ENCODE data around the gene TNFAIP8.

Gene TNFAIP8

GRCh38 chr5:119398727-119399466, 43.1 kb downstream of the TNFAIP8 start:
- in situ Hi-C loops (cut with HindIII; ENCODE audit: low sequenced_read_pairs): no loop called here
- no peak overlapping the region for H3K4me3 ChIP-seq (ENCODE audit: low read depth, low read length)
- no peak for DNase-seq (ENCODE audit: low read depth)
- TF ChIP-seq, protein P1, sequence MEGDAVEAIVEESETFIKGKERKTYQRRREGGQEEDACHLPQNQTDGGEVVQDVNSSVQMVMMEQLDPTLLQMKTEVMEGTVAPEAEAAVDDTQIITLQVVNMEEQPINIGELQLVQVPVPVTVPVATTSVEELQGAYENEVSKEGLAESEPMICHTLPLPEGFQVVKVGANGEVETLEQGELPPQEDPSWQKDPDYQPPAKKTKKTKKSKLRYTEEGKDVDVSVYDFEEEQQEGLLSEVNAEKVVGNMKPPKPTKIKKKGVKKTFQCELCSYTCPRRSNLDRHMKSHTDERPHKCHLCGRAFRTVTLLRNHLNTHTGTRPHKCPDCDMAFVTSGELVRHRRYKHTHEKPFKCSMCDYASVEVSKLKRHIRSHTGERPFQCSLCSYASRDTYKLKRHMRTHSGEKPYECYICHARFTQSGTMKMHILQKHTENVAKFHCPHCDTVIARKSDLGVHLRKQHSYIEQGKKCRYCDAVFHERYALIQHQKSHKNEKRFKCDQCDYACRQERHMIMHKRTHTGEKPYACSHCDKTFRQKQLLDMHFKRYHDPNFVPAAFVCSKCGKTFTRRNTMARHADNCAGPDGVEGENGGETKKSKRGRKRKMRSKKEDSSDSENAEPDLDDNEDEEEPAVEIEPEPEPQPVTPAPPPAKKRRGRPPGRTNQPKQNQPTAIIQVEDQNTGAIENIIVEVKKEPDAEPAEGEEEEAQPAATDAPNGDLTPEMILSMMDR (IDR thresholded peaks at IDR 0.05; ENCODE audit: low read depth, low read length, missing control alignments): no peak

- H3K4me3 ChIP-seq (ENCODE audit: low read depth, low read length): no peak overlapping the region
- DNase-seq (ENCODE audit: low read depth): no peak
- TF ChIP-seq, protein P1 (IDR thresholded peaks at IDR 0.05; ENCODE audit: low read depth, low read length, missing control alignments): no peak
- in situ Hi-C loops (cut with HindIII; ENCODE audit: low sequenced_read_pairs): no loop called here
Observed at GRCh38 chr5:119400245-119400644, 44.4 kb downstream of the TNFAIP8 start.

- in situ Hi-C loops (cut with HindIII; ENCODE audit: low sequenced_read_pairs): no loop called here
- no peak for DNase-seq (ENCODE audit: low read depth)
- TF ChIP-seq, protein P1 (IDR thresholded peaks at IDR 0.05; ENCODE audit: low read depth, low read length, missing control alignments): no peak
- no peak overlapping the region for H3K4me3 ChIP-seq (ENCODE audit: low read depth, low read length)
Observed at GRCh38 chr5:119402081-119402480, 46.3 kb downstream of the TNFAIP8 start.

DNA sequence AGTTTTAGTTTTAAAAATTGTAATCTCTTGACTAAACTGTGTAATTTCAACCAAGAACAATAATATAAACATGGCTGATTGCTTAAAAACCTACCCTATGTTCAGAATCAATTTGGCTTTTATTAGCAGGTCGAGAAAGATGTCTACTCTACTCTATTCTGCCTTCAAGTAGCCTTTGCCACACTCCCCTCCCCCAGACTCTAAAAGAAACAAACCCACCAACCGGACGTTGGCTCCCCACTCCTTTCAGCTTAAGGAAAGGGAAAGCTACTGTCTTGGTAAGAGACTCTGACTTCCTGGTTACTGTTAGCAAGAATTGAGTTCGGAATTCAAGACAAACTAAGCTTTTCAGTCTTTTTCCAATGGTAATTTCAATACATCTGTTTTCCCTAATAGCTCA, 46.7 kb downstream of the TNFAIP8 start:
- DNase-seq (ENCODE audit: low read depth): no peak
- in situ Hi-C loops (cut with HindIII; ENCODE audit: low sequenced_read_pairs): no loop called here
- TF ChIP-seq, protein P1 (IDR thresholded peaks at IDR 0.05; ENCODE audit: low read depth, low read length, missing control alignments): no peak
- H3K4me3 ChIP-seq (ENCODE audit: low read depth, low read length): no peak overlapping the region

- DNase-seq (ENCODE audit: low read depth): no peak
- in situ Hi-C loops (cut with HindIII; ENCODE audit: low sequenced_read_pairs): no loop called here
- TF ChIP-seq, protein P1 (IDR thresholded peaks at IDR 0.05; ENCODE audit: low read depth, low read length, missing control alignments): no peak
- no peak overlapping the region for H3K4me3 ChIP-seq (ENCODE audit: low read depth, low read length)
Observed at GRCh38 chr5:119404033-119404432, 48.2 kb downstream of the TNFAIP8 start.

DNA sequence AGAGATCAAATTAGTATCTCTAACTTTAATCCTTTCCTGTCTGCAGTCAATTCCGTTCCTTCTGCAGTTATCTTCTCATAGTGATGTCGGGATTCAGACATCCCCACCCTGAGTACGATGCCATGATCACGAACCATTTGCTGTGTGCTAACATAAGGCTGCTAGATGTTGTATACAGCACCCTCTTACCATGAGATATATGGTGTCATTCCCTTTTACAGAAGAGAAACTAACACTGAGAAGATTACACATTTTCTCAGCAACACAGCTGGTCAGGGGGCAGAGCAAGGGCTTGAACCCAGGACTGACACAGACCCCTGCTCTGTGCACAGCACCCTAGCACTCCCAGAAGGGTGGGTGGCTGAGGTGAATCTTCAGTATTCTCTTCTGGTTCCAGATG, 49.6 kb downstream of the TNFAIP8 start:
- in situ Hi-C loops (cut with HindIII; ENCODE audit: low sequenced_read_pairs): no loop called here
- no peak for DNase-seq (ENCODE audit: low read depth)
- TF ChIP-seq, protein P1 (IDR thresholded peaks at IDR 0.05; ENCODE audit: low read depth, low read length, missing control alignments): no peak
- H3K4me3 ChIP-seq (ENCODE audit: low read depth, low read length): no peak overlapping the region

Measured in astrocyte of the cerebellum (primary cell).